IPS-18c (cell line): ENCODE data around the gene HYPK.
A peak's percentile ranks its signal among the peaks of the same experiment; 100 is the strongest.
"Not testable (repeated sequence)": the region's sequence is repeated elsewhere in the genome, so short reads cannot be mapped to it uniquely, and the experiment has no call there.

Experiments
- H3K4me3 ChIP-seq: 2 replicates; pipeline ENCODE4 v1.7.0; 2013; ENCODE audit warnings: low read depth, mild to moderate bottlenecking, low read length, moderate library complexity; ENCODE audit not compliant: insufficient read depth
- H3K9me3 ChIP-seq: one replicate; pipeline ENCODE4 v1.6.1; 2013; ENCODE audit warnings: mild to moderate bottlenecking, low read length, moderate library complexity; ENCODE audit not compliant: control insufficient read depth, insufficient read depth

Gene HYPK

GRCh38 chr15:43826508-43827341, 26.3 kb downstream of the HYPK start, which contains the start of gene WDR76:
Gene WDR76 (plus strand): TSS chr15:43827002. CDS start chr15:43827033, 31 bp downstream.
- peaks cover 4% of the 10 kb centered on the region for H3K9me3 ChIP-seq
- H3K4me3 ChIP-seq, result peak within 1 kb of the TSS; percentile 58

- H3K4me3 ChIP-seq, result no peak overlapping the region
- H3K9me3 ChIP-seq, result peaks cover 4% of the 10 kb centered on the region
Measured at GRCh38 chr15:43828061-43828657, 27.8 kb downstream of the HYPK start.

GRCh38 chr15:43829951-43830540, 29.6 kb downstream of the HYPK start:
- H3K4me3 ChIP-seq, H3K9me3 ChIP-seq: not testable (repeated sequence)

- H3K4me3 ChIP-seq, H3K9me3 ChIP-seq: not testable (repeated sequence)
Measured at GRCh38 chr15:43830691-43831275, 30.4 kb downstream of the HYPK start.

GRCh38 chr15:43831519-43832052, 31.2 kb downstream of the HYPK start:
- H3K4me3 ChIP-seq, H3K9me3 ChIP-seq: not testable (repeated sequence)

- H3K9me3 ChIP-seq, H3K4me3 ChIP-seq: not testable (repeated sequence)
Measured at GRCh38 chr15:43832485-43832884, 32.1 kb downstream of the HYPK start.

GRCh38 chr15:43845421-43845820, 45.0 kb downstream of the HYPK start:
- Histone ChIP-seq H3K4me3 (no peak overlapping the region), H3K9me3 (no peaks in the 10 kb centered on the region)

GRCh38 chr15:43851251-43851650, 50.9 kb downstream of the HYPK start:
- no peaks in the 10 kb centered on the region for H3K9me3 ChIP-seq
- no peak overlapping the region for H3K4me3 ChIP-seq

GRCh38 chr15:43852607-43853006, 52.2 kb downstream of the HYPK start:
- no peaks in the 10 kb centered on the region for H3K9me3 ChIP-seq
- H3K4me3 ChIP-seq, result no peak overlapping the region
